ENCODE results near the gene AXDND1.

DNA sequence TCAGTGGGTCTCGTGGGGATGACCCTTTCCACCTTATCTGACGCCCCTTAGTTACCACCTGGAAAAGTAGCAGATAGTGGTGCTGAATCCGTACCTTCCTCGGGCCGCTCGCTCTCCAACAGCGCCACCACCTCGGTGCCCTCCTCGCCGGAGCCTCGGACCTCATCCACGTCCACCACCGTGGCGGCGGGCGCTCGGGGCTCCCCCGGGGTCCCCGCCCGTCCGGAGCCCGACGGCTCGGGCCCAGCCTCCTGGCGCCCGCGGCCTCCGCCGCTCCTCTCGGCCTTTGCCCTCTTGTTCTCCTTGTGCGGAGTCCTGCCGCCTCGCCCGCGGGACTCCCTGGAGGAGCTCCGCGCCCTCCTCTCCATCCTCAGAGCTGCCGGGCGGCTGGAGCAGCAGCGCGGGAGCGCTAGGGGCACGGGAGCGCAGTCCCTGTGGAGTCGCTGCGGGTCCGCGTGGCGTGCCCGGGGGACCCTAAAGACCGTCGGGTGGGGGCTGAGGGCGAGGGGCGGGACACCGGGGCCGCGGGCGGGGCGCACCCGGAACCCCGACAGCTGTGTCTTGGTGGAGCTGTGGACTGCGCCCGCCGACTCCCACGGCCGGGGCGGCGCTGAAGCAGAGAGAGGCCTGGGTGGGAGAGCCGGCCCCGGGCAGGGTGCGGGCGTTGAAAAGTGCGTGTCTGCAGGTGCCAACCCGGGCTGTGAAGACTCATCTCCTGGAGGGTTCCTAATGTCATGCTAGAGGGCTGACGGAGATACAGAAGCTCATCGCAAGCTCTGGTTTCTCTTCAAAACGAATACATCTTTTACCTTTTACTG lies 209.9 kb downstream of the AXDND1 start, which contains the start of gene NPHS2:
- TF ChIP-seq, protein P1, sequence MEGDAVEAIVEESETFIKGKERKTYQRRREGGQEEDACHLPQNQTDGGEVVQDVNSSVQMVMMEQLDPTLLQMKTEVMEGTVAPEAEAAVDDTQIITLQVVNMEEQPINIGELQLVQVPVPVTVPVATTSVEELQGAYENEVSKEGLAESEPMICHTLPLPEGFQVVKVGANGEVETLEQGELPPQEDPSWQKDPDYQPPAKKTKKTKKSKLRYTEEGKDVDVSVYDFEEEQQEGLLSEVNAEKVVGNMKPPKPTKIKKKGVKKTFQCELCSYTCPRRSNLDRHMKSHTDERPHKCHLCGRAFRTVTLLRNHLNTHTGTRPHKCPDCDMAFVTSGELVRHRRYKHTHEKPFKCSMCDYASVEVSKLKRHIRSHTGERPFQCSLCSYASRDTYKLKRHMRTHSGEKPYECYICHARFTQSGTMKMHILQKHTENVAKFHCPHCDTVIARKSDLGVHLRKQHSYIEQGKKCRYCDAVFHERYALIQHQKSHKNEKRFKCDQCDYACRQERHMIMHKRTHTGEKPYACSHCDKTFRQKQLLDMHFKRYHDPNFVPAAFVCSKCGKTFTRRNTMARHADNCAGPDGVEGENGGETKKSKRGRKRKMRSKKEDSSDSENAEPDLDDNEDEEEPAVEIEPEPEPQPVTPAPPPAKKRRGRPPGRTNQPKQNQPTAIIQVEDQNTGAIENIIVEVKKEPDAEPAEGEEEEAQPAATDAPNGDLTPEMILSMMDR (IDR thresholded peaks at IDR 0.05) = no peak
- TF ChIP-seq POLR2A (IDR thresholded peaks at IDR 0.05) = no peak
